Inflammatory macrophage treated with lipopolysaccharide for 1 hour (primary cell): ENCODE data around the gene TIGAR.

Source experiments
- DNase-seq, 2 donors: peaks; one replicate each; pipeline ENCODE4 v3.0.0-alpha.2; 2020 to 2022

The TIGAR gene

DNA sequence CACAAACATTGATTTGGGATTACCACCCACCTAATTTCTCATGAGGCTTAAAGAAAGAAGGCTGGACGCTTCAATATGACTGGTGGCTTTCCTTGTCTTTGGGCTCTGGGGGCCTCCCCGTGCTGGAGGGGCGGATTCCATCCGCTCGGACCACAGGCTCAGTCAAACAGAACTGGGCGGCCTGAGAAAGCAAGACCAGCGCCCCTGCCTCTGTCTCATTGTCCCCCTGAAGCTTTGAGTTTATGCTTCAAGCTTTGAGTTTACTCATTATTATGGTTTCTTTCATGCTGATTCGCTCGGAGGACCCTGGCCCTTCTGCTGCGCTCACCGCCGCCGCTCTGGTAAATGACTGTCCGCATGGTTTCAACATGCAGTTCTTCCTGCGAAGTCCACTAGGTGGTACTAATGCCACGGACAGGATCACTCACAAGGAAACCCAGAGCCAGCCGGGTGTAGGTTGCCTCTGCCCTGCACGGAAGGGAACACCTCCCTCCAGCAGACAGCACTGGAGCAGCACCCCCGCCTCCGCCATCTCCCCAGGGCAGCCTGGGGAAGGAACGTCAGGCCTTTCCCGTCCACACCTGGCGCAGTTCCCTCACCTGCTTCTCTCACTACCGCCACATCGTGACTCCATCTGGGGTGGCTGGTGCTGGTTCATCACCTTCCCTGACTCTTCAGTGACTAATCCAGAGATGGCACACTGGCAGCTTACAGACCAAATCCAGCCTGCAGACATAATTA is 13.2 kb upstream of the TIGAR start:
- DNase-seq: peak in 1 of 2 donors; percentile 47

DNA sequence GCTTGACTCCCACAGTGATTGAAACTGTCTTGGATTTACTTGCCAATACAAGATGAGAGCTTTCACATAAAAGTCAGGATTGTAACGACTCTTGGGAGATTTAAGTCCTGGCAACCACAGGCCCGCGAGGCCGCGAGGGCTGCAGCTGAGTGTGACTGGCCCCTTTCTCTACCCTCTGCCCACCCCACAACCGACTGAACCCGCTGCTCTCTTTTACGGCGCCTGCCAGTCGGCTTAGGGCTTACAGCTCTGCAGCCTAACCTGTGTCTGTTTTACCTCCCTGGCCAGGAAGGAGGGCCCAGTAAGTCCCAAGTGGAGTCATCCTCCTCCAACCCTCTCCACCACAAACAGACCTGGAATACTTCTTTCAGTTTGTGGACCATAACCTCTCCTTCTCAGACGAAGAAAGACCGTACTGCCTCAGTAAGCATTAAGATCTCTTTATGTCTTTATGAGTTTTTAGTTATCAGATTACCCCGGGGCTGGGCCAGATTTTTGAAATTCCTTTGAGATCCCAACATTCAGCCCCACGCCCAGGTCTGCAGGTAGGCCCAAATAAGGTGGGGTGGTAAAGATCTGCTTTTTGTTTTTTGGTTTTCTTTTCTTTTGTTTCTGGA is 12.6 kb upstream of the TIGAR start:
- DNase-seq: no peak

DNA sequence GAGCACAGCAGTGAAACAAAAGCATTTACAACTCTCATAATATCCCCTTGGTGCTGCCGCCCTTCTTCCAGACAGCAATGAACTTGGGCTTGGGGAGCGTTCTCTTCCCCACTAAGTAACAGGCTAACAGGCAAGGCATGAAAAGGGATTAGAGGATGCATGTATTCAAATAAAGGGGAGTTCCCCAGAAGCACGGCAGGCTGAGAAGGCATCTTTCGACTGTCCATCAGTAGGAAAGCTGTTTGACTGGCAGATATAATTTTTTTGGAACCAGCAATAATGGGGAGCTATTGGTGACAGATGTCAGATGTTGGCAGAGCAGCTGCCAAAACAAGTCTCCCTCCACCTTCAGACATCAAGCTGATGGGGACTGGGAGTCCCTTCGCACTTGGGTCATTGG is 9.2 kb upstream of the TIGAR start:
- DNase-seq: no peak

DNA sequence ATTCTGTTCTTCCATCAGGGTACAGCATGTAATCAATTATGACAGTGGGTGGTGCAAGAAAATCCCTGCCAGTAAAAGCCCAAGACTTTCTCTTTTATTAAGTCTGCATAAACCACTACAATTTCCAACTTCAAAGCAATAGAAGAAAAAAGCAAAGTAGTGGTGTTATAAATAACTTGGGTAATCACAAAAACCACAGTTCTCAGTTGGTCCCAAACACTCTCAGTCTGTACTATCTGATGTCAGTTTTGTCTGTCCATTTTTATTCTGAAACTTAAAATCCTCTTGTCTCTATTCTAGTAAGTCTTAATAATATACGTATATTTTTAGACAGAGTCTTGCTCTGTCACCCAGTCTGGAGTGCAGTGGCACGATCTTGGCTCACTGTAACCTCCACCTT is 8.8 kb upstream of the TIGAR start:
- no peak for DNase-seq

DNA sequence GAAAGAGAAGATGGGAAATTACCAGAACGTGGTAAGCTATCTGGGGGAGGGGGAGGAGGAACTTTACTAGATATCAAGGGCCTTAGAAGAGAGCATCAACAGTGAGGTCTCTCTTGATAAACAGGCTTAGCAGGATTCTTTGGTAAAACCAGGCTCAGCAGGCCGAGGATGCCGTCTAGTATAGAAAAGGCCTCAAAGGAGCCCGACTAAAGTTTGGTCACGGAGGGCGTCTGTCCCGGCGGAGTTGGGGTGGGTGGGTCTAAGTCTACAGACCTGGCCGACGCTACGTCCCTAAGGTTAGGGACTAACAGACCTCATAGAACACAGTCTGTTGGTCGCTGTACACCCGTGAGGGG is 538 bp upstream of the TIGAR start:
- no peak for DNase-seq

DNA sequence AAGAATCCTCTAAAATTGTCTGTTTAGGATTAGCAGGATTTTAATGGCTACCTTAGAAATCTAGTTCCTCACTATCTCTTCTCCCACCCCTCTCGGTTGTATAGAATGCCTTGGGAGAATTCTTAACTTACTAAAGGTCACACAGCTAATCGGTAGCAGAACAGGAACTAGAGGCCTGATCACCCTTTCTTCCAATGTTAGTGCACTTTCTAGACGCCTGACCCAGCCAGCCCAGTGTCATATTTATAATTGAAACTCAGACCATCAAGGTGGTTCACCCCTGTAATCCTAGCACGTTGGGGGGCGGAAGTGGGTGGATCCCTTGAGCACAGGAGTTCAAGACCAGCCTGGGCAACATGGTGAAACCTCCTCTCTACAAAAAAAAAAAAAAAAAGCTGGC is 1.7 kb downstream of the TIGAR start:
- peak; percentile 12 to 37 for DNase-seq

DNA sequence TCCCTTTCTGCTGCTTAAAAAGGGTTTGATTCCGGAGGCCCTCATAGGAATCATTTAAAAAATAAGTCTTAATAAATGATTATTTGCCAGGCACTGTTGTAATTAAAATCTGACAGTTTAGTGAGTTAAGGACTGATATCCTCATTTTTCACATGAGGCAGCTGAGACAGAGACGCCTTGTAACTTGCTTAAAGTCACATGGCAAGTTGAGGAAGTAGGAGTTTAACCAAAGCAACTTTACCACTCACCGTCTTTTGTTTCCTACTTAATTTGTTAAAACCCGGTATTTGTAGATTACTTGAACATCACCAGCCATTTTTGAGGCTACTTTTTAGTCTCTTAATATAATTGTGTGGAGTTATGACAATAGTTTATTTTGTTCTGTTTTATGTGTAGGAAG is 2.4 kb downstream of the TIGAR start:
- DNase-seq: peak; percentile 51 to 61

DNA sequence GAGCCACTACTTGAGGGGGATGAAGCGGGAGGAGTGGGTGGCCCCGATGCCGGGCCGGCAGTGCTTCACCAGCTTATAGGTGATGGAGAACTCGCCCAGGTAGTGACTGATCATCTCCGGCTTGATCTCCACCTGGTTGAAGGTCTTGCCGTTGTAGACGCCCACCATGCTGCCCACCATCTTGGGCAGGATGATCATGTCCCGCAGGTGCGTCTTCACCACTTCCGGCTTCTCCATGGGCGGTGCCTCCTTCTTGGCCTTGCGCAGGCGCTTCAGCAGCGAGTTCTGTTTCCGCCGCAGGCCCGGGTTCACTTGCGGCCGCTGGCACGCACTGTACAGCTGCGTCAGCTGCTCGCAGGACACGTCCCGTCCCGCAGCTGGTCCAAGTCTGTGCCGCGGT is 3.4 kb downstream of the TIGAR start:
- DNase-seq: no peak

DNA sequence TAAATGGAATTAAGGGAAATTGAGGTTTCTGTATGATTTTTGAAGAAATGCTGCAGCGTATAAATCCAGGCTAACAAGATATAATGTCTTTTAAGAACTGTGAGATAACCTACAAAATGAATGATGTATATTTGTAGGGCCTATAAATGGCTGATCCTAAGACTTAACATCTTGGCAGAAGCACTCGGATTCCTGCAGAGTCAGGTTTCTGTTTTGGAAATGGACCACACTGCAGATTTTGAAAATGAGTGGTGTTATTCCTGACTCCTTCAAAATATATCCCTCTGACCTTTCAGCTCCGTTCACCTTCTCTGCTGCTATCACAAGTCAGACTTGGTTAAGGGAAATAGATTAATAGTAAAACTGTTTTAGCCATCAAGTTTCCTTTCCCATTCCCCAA is 5.0 kb downstream of the TIGAR start:
- DNase-seq: no peak

DNA sequence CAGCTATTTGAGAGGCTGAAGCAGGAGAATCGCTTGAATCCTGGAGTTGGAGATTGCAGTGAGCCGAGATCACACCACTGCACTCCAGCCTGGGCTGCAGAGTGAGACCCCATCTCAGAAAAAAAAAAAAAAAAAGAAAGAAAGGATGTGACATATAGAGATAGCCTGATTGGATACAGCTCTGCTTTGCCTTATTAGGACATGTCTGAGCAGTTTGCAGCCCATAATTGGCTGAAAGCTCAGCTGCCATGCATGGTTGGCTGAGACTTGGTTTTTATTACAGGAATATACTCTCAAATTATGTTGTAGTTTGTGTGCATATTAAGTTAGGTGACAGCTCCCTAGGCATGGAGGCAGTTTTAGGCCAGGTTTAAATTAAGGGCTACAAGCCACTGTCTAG is 6.3 kb downstream of the TIGAR start:
- no peak for DNase-seq

DNA sequence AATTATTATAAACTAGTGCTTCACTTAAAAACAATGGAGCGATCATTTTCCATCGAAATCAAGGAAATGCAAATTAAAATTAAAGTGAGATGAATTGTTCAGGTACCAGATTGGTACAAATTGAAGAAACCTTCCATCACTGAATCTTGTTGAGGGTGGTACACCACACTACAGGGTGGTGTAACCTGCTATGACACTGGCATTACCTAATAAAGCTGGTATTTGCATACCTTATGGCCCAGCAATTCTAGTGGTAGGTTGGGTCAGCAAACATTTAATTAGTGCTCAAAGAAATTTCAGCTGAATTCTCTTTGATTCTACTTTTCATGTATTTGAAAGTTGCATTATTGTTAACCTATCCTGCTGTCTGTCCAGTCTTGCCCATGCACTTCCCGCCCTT is 9.2 kb downstream of the TIGAR start:
- no peak for DNase-seq

DNA sequence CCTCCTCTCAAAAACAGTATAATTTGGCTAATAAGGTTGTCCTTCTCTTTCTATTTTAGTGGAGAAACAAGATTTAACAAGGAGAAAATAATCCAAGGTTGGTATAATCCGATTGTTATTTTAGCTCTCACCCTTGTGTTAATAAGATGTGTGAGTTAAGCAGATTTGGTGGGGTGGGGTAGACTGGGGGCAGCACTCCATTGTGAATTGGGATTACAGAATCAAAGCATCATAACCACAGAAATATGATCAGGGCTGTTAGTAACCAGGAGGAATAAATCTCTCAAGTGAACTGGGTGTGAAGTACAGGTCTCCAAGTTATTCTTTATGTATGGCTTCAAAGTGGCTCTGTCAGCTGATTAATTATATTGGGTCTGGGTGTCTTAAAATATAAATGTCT is 10.2 kb downstream of the TIGAR start:
- no peak for DNase-seq

DNA sequence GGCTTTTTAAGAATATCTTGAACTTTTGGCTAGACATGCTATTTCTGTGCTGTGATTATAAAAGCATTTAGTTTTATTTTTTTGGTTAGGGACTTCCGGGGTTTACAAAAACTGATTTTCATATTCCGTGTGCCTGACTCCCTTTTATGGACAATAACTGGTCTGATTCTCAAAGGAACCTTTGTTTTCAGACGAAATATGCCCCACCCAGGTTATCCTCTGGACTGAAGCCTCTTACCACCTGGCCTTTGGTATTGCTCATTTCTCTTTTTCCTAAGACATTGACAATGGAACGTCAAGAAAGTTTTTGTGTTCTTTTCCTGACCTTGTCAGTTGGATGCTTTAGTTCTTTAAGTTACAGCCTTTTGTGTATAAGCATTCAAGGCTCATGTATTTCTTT is 10.8 kb downstream of the TIGAR start:
- DNase-seq: no peak

DNA sequence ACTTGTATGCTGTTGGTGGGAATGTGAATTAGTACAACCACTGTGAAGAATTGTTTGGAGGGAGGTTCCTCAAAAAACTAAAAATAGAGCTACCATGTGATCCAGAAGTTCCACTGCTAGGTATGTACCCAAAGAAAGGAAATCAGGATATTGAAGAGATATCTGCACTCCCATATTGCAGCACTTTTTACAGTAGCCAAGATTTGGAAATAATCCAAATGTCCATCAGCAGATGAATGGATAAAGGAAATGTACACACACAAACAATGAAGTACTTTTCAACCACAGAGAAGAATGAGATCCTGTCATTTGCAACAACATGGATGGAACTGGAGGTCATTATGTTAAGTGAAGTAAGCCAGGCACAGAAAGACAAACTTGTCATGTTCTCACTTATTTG is 25.9 kb downstream of the TIGAR start:
- no peak for DNase-seq

DNA sequence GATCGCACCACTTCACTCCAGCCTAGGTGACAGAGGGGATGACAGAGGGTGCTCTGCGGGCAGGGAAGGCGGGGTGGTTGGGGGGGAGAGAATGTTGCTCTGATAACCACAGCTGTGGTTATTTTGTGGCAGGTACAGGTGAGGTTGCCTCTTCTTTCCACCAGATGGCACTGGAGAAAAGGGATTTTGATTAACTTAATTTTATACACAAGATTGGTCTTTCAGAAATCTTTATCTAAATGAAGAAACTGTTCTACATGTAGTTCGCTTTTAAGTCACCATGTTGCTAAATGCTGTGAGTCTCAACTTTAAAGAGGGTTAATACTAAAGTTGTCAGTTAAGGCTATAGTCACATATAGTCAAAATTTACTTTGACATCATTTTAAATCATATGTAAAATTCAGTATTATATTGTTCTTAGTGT is 32.8 kb downstream of the TIGAR start:
- no peak for DNase-seq

DNA sequence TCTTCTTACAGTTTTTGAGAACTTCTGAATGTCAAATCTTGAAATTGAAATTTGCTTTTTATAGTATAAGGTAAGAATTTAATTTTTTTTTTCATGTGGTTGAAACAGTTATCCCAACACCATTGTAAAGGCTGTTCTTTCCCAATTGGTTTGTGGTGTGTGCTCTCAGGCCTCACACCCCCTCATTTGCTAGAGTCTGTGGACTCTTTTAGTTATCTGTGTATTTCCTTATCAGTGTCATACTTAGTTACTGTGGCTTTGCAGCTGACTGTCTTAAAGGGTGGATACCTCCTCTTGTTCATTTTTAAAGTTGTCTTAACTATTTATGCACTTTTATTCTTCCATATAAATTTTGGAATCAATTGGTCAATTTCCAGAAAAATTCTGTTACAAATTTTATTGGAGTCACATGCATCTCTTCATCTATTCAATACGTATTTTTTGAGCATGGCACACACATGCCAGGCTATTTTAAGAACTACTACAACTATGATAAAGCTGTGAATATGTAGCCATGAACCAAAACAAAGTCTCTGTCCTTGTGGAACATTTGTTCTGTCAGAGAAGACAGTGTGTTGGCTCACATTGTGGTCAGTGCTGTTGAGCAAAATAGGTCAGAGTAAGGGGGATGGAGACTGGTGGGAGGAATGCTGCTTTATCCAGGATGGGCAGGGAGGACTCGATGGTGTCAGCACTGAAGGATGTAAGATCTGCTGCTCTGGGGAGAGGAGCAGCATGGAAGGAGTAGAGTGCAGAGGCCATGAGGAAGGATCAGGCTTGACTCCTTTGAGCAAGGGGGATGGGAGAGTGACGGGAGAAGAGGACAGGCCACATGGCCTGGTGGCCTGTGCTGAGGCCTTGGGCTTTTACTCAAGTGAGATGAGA is 34.4 kb downstream of the TIGAR start:
- no peak for DNase-seq

DNA sequence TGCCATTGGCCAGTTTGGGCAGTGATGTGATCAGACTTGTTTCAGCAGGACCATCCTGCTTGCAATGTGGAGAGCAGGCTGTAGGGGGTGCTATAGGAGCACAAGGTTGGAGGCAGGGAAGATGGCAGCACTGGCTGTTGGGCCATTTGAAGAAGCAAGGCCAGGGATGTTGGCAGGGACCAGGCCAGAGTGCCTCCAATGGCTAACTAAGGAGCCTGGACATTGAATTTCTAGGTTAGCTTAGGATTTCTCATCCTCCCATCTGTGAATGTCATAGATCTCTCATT is 35.0 kb downstream of the TIGAR start:
- DNase-seq: peak; percentile 2 to 58

DNA sequence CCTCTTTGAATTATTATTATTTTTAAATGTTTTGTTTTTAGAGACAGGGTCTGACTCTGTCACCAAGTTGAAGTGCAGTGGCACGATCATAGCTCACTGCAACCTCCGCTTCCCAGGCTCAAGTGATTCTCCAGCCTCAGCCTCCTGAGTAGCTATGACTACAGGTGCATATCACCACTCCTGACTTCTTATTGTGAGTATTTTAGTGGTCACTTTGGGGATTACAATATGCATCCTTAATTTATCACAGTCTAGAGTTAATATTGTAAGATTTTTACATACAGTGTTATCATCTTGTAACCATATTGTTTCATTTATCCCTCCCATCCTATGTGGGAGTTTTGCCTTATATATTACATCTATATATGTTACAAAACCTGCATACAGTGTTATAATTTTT is 45.1 kb downstream of the TIGAR start:
- DNase-seq: no peak

DNA sequence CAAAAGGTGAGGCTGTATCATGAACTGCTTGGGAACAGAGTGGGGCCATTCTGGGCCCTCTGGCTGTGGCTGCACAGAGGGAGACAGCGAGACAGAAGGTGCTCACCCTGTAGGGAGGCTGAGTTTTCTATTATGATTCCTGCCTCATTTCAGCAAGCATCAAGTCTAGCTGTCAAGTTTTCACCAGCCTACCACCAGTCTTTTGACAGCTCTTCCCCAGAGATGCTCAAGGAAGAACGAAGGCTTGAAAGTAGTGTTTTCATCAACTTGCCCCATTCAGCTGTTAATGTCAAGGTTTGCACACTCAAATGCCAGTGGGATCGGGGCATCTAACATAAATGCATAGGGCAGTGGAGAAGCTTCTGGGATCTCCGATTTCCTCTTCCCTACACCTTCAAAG is 48.5 kb downstream of the TIGAR start:
- DNase-seq: no peak

DNA sequence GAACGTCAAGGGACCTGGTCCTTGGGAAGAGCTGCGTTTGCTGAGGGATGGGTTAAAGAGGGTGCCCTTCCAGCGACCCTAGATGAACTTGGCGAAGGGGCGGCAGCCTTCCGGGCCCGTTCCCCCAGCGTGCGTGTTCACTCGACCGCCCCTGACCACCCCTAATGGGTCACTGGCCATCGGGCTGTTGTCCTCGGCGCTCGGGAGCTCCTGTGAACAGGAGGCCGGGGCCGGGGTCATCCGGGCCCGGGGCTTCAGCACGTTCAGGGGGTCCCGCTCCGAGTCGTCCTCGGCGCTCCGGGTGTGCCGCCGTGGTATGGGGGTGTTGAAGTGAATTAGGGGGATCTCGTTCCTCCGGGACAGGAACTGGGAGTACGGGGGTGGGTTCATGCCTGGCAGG is 49.3 kb downstream of the TIGAR start:
- DNase-seq: no peak

DNA sequence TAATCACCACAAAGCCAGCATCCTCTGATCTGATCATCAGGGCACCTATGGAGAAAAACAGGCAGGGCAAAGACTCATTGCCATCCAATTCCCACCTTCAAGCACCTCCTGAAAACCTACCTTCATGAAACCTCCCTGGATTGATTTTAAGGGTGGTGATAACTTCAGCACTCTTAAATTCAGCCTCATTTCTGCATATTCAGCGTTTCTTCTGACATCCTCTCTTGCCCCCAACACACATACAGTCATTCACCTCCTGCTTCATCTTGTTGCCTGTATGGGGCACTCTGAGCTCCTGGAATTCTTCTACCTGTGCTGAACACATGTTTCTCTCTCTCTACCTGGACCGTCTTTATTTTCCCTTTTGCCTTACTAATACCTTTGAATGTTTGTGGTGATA is 51.6 kb downstream of the TIGAR start:
- no peak for DNase-seq

DNA sequence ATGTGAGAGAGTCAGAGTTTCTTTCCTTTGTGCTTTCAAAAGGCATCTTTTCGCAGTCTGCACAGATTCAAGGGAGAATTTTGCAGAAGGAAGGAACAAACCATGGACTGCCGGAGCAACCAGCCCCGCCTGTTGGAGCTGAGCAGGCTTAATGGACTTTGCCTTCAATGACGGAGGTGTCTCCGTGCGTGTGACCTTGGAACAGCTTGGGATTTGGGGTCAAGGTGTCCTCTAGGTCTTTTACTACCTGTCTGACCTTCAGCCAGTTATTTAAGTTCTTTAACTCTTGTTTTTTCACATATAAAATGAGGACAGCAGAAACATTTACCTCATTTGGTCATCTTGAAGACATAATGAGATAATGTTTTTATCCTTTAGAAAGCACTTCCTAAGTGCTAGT is 54.4 kb downstream of the TIGAR start:
- no peak for DNase-seq

DNA sequence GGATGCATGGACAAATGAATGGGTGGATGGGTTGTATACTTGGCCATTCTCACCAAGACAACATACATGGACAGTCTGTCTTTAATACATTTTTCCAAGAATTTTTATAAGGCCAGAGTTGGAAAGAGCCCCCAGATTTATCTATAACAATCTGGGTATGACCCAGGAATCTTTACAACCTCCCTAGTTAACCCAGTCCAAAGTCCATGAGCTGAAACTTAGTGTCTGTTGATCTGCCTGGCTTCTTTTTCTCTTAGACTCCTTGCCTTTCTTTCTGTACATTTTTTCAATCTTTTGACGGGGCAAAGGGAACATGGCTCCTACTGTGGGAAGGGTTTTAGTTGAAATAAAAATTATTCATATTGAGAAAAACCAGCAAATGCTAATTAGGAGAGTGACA is 57.8 kb downstream of the TIGAR start:
- DNase-seq: no peak

DNA sequence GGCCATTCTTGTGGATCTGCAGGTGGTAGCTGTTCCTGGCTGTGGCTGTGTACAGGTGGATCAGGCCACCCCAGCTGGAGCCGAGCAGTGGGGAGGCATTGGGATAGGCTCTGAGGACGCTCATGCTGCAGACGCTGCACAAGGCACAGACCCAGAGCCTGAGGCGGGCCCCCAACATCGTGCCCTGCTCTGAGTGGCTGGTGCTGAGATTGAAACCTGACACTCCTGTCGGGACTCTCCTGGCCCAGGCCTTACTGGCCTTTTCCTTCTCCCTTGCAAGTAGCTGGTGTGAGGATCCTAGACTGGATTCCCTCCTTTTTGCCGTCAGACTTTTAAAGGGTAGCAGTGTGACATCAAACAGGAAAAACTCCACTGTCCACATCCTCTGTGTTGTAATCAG is 58.4 kb downstream of the TIGAR start, which contains the start of gene FGF23:
Gene FGF23 (minus strand): TSS at position 308 of the 400 bp plus-strand sequence. CDS start 130 bp downstream, at position 178.
- DNase-seq: no peak
